ENCODE results near the gene OGA.
A peak's percentile ranks its signal among the peaks of the same experiment; 100 is the strongest.

OGA gene

DNA sequence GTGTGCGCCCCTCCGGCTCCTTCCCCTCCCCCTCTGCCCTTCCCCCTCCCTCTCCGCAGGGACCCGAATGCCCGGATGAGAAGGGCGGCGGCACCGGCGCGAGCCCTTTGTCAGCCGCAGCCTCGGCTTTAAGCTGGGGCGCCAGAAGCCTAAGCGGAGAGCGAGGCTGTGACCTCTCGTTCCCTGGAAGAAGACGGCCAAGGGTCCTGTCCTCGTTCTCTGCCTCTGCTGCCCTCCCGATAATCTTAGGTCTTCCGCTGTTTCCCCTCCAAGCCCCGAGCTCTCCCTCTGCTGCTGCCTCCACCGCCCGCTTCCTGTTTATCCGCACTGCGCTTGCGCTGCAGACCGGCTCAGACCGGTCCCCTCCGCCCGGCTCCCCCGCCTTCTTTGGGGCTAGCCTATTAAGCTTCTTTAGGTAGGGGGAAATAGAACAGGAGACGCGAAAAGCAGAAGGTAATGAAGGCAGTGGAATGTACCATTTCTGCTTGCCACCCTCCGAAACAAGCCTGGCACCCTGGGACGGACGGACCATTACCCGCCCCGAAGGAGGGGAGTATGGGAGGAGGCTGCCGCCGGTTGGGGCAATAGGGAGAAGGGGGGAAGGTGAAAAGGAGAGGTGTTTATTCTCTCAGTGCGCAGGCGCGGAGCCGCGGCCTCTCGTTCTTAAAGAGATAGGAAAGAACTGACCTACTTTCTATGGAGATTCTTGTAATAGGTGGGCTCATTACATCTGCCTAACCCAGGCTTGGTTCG, at the start of gene OGA:
TSS of gene OGA (minus strand) at position 326 of the 753 bp plus-strand sequence. CDS start 422 bp downstream, outside the sequence.
- TF ChIP-seq, protein P1, sequence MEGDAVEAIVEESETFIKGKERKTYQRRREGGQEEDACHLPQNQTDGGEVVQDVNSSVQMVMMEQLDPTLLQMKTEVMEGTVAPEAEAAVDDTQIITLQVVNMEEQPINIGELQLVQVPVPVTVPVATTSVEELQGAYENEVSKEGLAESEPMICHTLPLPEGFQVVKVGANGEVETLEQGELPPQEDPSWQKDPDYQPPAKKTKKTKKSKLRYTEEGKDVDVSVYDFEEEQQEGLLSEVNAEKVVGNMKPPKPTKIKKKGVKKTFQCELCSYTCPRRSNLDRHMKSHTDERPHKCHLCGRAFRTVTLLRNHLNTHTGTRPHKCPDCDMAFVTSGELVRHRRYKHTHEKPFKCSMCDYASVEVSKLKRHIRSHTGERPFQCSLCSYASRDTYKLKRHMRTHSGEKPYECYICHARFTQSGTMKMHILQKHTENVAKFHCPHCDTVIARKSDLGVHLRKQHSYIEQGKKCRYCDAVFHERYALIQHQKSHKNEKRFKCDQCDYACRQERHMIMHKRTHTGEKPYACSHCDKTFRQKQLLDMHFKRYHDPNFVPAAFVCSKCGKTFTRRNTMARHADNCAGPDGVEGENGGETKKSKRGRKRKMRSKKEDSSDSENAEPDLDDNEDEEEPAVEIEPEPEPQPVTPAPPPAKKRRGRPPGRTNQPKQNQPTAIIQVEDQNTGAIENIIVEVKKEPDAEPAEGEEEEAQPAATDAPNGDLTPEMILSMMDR (IDR thresholded peaks at IDR 0.05; ENCODE audit: extremely low read depth, missing control alignments) = no peak
- DNase-seq (ENCODE audit: low spot score) = peak; percentile 94

DNA sequence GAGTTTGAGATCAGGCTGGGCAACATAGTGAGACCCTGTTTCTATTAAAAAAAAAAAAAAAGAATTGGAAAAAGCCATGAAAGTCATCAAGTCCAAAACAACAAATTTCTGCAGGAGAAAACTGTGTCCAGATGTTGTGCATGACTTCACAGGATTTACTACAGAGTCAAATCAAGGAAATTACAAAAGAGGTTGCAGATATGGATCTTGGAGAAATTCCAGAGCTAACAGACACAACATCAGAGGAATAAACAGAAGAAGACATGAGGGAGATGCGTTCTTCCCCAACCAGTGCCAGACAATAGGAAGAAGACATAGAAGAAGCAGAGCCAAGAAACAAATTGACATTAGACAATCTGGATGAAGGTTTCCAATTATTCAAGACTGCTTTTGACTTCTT, 49.7 kb upstream of the OGA start:
- DNase-seq (ENCODE audit: low spot score) = no peak
- TF ChIP-seq, protein P1 (IDR thresholded peaks at IDR 0.05; ENCODE audit: extremely low read depth, missing control alignments) = no peak

DNA sequence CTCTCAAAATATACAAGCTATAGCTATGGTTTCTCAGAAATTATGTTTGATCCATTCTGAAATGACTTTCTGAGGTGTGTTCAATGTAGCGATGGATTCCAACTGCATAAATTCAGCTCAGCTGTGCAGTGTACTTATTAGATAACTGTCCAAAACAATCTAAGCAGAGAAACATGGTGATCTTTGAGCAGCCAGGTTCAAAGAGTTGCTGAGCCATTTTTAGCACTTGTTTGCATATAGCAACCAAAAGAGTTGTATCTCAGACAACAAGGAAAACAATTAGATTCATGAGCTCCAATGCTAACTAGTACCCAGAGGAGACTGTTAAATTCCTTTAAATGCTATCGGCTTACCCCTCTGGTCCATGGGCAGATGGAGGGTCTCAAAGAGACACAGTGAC, 41.3 kb upstream of the OGA start:
- DNase-seq (ENCODE audit: low spot score) = no peak
- TF ChIP-seq, protein P1 (IDR thresholded peaks at IDR 0.05; ENCODE audit: extremely low read depth, missing control alignments) = no peak

DNA sequence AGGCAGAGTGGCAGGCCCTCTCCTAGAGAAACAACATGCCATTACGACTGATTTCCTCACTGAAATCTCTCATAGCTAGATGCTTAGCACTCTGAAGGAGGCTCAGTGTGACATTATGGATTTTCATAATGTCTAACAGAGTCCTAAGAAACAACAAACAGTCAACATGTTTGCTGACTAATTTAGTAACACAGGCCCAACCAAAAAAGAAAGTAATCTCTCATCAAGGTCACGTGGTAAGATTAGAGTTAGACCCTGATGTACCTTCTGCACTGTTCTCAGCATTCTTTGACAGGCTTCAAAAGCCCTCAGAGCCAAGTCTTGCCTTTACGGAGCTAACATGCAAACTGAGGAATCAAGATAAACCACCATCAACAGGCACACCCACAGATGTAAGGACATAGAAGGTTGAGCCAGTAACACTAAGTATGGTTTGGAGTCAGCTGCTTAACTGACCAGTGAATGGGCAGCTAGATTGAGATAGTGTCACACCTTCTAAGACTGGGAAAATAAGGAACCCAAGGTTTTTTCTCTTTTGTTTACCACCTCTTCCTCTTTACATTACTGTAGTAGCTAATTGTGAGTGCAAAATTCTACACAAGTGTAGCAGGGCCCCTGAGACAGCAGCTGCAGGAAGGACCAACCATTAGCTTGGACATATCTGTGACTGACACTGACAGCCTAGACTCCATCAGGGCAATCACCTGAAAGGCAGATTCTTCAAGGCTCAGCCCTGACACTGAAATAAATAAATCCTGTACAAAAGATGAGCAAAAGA, 40.7 kb upstream of the OGA start:
- TF ChIP-seq, protein P1 (IDR thresholded peaks at IDR 0.05; ENCODE audit: extremely low read depth, missing control alignments) = no peak

DNA sequence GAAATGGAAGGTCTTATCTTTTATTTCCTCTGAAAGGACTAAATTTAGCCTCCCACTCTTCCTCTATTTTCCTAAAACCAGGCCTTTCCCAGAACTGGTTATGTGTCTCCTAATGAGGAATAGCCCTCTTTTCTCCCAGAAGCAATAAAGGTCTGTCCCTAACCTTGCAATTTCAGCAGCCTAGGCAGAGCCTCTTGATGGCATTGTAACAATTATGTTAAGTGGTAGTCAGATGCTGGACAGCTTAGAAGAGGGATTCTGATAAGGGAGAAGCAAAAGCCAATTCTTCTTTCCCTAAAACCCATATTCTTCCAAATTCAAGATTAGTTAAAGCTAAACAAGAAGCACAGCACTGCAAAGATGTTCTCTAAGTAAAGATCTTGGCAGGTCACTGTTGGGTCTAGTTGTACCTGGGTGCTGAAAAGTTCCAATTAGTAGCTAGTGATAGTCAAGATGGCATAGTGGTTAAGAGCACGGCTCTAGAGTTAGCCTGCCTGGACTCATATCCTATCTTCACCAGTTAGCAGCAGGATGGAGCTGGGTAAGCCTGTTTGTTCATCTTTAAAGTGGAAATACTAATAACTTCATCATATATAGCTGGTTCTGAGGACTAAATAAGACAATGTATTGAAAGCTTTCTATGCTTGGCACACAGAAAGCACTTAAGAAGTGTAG, 39.7 kb upstream of the OGA start:
- no peak for DNase-seq (ENCODE audit: low spot score)
- TF ChIP-seq, protein P1 (IDR thresholded peaks at IDR 0.05; ENCODE audit: extremely low read depth, missing control alignments) = no peak

More for the DNA sequence above, 40.7 kb upstream of the OGA start:
- DNase-seq (ENCODE audit: low spot score) = peak; percentile 61

DNA sequence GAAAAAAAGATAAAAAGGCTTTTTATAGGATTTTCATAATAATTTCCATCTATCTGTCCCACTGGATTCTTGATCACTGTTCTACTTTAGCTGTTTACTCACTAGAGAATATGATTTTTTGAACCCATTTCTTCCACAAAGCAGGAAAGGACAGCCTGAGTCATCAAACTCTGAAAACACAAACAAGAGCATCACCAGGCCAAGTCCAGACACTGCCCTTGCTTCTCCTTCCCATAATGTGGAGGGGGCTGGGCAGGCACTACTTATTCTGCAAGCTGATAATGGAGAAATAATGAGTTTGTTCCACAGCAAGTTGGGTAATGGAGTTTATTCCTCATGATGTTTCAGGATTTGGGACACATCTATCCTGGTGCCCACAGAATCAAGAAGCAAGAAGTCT, 38.4 kb upstream of the OGA start:
- TF ChIP-seq, protein P1 (IDR thresholded peaks at IDR 0.05; ENCODE audit: extremely low read depth, missing control alignments) = no peak
- DNase-seq (ENCODE audit: low spot score) = no peak
